Epithelial cell of prostate (primary cell): ENCODE results near the gene FLRT1.

Source experiments
- DNase-seq: peaks from one replicate; pipeline ENCODE4 v3.0.0-alpha.2; 2011; ENCODE audit warnings: low read depth, low spot score
- H3K27ac ChIP-seq: fragments of 450-650 bp; 2 replicates; pipeline ENCODE4 v1.5.1; 2017; ENCODE audit warnings: mild to moderate bottlenecking

The FLRT1 gene

DNA sequence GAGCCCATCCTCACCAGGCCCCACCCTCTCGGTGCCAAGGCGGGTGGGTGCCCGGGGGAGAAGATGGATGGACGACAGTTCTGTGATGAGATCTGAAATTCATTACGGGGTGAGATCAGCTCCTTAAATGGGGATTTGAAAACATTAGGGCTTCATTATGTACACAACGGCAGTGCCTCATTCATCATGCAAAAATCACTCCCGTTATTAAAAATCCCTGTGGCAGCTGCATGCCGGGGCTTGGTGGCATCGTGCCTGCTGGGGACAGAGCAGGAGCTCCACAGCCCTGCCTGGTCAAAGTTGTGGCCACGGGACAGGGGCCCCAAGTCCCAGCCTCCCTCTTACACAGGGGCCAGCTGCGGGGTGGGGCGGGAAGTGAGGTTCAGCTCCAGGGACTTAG is 29.3 kb upstream of the FLRT1 start:
- no peak for DNase-seq
- H3K27ac ChIP-seq: no peak overlapping the region

GRCh38 chr11:64007160-64007628 is 28.5 kb upstream of the FLRT1 start:
- H3K27ac ChIP-seq: no peak overlapping the region
- DNase-seq: no peak

DNA sequence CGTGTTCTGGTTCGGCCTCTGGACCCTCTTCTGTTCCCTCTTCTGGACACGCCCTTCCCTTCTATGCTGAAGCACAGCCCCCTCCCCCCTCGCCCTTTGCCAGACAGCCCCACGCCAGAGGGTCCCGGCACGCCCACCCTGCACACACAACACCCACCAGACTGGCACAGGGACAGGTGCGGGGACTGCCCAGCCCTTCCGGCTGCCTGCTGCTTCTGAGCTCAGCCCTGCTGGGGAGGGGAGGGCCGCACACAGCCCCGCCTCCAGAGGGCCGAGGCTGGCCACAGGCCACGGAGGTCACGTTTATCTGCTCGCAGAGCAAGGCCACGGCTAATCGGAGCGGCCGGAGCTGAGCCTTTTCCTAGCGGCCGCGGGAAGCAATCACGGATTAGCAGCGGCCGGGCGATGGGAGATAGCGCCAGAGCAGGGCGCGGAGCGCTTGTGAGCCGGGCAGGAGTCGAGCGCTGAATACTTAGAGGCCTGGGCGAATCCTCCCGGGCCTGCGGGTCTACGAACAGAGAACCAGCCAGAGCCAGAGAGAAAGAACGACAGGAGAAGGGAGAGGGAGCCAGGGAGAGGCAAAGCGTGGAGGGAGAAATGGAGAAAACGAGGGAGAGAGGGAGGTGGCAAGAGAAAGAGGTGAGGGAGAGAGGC is 28.0 kb upstream of the FLRT1 start:
- no peak overlapping the region for H3K27ac ChIP-seq
- DNase-seq: no peak

GRCh38 chr11:64008283-64008913 is 27.3 kb upstream of the FLRT1 start:
- DNase-seq: no peak
- no peak overlapping the region for H3K27ac ChIP-seq

DNA sequence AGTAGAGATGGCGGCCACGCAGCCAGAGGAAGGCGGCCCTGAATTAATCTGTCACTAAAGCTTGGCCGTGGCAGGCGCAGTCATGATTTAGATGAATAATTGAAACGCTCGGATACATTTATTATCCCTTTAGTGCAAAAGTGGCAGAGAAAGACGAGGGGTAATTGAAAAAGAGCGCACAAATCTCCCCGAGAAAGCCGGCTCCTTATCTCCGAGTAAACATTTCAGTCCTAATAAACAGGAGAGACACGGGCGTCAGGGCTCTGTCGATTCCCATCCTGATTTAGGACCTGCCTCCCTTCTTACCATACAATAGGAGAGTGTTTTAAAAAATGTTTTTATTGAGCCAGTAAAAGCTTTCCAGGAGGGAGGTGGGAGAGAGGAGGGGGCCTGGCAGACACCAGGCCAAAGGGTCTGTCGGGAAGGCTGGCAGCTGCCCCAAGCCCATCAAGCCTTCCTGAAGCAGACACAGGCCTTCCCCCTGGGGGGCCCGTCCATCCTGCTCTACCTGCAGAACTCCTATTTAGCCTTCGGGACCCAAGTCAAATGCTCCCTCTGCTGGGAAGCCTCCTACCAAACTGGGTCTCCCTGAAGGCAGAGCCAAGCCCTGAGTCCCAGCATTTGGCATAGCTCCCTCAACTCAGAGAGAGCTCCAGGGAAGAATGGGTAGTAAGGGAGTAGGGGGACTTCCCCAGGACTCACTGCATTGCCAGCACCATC is 26.7 kb upstream of the FLRT1 start:
- no peak overlapping the region for H3K27ac ChIP-seq
- no peak for DNase-seq

DNA sequence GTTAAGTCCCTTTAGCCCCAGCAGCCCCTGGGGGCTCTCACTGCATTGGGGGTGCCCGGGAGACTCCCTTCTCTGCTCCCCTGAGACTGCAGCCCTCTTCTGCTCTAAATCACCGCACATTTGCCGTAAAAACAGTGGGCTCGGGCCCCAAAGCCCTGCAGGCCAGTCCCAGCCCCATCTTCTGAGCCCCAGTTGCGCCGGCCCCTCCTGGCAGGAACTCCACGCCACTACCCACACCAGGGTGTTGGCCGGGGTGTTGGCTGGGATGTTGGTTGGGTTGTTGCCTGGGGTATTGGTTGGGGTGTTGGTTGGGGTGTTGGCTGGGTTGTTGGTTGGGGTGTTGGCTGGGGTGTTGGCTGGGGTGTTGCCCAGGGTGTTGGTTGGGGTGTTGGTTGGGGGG is 26.0 kb upstream of the FLRT1 start:
- no peak overlapping the region for H3K27ac ChIP-seq
- DNase-seq: no peak

DNA sequence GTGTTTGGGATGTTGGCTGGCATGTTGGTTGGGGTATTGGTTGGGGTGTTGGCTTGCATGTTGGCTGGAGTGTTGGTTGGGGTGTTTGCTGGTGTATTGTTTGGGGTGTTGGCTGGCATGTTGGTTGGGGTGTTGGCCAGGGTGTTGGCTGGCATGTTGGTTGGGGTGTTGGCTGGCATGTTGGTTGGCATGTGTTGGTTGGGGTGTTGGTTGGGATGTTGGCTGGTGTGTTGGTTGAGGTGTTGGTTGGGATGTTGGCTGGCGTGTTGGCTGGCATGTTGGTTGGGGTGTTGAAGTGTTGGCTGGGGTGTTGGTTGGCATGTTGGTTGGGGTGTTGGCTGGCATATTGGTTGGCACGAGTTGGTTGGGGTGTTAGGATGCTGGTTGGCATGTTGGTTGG is 24.9 kb upstream of the FLRT1 start:
- no peak for DNase-seq

DNA sequence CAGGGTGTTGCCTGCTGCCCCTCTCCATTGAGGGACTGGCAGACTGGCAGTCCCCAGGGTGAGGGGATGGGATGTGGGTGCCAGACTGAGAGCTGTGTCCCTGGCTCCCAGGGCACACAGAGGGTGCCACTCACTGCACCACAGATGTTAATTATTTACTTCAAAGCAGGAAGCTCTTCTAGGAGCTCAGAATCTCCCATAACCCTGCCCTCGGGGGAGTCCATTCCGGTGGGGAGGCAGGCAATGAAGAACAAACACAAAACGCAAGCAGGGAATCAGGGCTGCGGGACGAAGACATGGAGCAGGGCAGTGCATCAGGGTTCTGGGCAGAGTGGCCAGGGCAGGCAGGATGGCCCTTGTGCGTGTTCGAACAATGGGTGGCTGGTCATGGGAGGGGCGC is 24.4 kb upstream of the FLRT1 start:
- DNase-seq: no peak
- no peak overlapping the region for H3K27ac ChIP-seq

More for the DNA sequence above, 24.9 kb upstream of the FLRT1 start:
- H3K27ac ChIP-seq: no peak overlapping the region

DNA sequence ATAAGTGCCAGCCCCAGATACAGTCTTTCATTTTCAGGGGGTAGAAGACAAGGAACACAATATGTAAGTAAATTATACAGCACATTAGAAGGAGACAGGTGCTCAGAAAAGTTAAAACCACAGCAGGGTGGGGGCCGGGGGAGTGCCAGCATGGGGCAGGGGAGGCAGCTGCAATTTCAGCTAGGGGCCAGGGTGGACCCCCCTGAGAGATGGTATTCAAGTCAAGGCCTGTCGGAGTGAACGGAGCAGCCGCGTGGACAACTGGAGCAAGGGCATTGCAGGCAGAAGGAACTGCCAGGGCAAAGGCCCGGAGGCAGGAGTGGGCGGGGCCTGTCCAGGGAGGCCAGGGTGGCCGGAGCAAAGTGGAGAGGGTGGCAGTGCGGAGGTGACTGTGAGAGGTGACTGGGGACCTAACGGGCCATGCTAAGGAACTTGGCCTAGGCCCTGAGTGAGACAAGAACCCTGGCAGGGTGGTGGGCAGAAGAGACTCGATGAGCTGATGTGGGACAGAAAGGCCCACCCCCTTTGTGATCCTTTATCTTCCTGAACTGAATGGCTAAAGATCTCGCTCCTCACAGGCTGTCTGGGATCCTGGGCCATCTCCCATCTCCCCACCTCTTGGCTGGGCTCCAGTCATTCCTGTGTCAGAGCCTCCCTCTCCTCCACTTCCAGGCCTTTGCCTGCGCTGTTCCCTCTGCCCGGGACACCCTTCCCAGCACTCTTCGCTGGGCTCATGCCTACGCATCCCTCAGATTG is 22.4 kb upstream of the FLRT1 start:
- H3K27ac ChIP-seq: no peak overlapping the region
- no peak for DNase-seq

DNA sequence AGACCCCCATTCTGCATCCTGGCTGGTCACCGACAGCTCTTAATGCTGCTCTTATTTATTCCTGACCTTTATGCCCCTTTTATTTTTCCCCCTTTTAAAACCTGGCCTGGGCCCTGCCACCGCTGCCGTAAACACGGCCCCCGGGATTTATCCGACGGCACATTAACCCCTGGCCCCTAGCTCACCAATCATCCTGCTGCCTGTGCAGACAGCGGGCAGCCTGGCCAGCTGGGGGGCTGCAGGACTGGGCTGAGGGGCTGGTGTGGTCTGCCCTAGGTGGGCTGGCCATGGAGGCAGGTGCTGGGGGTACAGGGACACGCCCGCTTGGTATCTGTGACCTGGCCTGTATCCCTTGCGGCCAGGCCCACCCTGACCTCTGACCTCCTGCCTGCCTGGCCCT is 21.4 kb upstream of the FLRT1 start:
- no peak overlapping the region for H3K27ac ChIP-seq
- no peak for DNase-seq

- DNase-seq: no peak
- H3K27ac ChIP-seq: no peak overlapping the region
These were observed 20.2 kb upstream of the FLRT1 start for GRCh38 chr11:64015510-64015909.

GRCh38 chr11:64015935-64016845 is 19.5 kb upstream of the FLRT1 start:
- no peak overlapping the region for H3K27ac ChIP-seq
- DNase-seq: no peak

GRCh38 chr11:64017945-64018224 is 17.8 kb upstream of the FLRT1 start:
- DNase-seq: no peak
- H3K27ac ChIP-seq: no peak overlapping the region

DNA sequence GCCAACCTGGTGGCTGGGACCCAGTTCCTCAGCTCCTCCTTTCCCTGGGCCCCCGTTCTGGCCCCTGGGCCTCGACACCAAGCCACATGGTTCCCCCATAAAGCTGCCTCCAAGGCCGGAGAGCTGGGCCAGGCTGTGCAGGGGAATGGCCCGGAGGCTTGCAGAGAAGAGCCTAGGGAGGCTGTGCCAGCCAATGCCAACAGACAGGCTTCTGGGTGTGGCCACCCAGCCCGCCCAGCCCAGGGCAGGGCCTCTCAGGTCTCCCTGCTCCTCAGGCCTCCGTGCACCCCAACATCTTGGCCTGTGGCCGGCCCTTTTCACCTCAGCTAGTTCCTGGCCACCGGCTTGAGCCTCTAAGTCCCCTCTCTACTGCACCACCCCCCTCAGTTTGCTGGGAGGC is 17.4 kb upstream of the FLRT1 start:
- DNase-seq: no peak
- no peak overlapping the region for H3K27ac ChIP-seq

- DNase-seq: no peak
- no peak overlapping the region for H3K27ac ChIP-seq
These were observed 16.4 kb upstream of the FLRT1 start for GRCh38 chr11:64019106-64020037.

DNA sequence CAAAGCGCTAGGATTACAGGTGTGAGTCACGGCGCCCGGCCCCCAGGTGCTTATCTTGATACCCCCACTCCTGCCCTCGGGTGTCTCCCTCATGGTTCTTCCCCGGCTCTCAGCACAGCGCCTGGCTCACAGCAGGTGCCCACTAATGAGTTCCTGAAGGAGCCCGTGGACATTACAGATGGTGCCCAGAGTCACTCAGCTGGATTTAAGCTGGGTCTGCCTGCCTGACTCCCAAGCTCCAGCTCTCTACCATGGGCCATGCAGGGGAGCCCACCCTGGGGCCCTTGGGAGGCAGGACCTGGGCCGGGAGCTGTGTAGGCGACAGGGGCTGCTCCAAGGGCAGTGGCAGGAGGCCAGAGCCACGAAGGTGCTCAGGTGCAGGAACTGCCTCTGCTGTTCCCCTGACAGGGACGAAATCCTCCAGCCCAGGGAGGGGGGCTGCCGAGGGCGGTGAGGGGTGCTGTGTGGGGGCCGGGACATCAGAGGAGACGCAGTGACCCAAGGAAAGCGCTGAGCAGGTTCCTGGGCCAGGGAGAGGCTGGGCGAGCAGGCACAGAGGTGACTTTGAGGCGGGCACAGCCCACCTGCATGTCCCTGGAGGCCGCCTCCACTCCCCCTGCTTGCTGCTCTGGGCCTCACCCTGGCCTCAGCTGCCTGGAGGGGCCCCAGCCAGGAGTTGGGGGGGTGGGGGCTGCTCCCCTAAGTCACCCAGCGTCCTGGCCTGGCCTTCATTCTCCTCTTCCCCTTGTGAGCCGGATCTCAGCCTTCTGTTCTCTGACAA is 14.6 kb upstream of the FLRT1 start:
- DNase-seq: no peak

DNA sequence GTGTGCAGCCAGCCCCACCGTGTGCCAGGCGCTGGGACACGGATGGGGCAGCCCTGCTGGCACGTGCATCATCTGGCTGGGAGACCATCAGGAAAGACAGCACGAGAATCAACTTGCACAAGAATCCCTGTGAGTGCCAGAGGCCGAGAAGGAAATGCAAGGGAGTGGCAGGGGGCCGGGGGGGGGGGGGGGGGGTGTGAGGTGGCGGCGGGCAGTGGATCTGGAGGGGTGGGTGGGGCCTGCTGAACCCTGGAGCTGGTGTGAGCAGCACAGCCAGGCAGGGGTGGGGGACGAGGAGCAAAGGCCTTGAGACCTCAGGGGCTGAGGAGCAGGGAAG is 14.0 kb upstream of the FLRT1 start:
- no peak for DNase-seq
- H3K27ac ChIP-seq: no peak overlapping the region

More for the DNA sequence above, 14.6 kb upstream of the FLRT1 start:
- H3K27ac ChIP-seq: no peak overlapping the region

DNA sequence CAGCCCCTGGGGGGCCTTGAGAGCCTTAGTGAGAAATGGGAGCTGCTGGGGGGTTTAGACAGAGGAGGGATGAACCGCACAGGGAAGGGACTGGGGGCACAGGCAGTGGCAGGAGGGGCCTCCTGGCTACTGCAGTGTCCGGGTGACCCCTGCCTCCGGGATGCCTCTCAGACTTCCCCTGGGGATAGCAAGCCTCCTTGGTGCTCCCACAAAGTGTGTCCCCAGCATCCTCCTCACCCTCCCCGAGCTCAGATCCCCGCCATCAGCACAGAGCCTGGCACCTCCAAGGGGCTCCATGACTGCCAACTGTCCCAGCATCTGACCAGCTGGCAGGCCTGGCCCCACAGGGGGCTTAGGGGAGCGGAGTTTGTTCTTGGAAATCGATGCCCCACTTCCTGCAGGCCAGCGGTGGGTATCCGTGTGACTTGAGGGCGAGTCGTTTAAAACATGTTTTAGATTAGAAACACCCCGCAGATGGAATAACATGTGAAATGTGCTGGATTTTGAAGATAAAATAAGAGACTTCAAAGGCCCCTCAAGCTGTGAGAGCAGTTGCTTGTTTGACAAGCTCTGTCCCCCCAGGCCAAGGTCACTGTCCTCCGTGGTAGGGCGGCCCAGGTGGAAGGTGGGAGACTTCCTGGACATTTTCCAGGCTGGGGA is 13.5 kb upstream of the FLRT1 start:
- DNase-seq: no peak
- H3K27ac ChIP-seq: no peak overlapping the region
